Uterus (tissue), 2 donors: ENCODE measurements around the gene DNAJC9.

Experiments used
- CTCF ChIP-seq, 4 experiments: fragments of 200-600 bp in 2 of 4; fragments of 450-650 bp in 2 of 4; sonication (generic) in 2 of 4; IDR thresholded peaks; one replicate each; pipeline ENCODE4 v1.5.1; 2016 to 2019; ENCODE audit warnings: antibody characterized with exemption in 4 of 4, mild to moderate bottlenecking in 2 of 4, moderate library complexity in 1 of 4
- POLR2A ChIP-seq, 2 donors: fragments of 450-650 bp; IDR thresholded peaks; one replicate each; pipeline ENCODE4 v1.6.1; 2016; ENCODE audit warnings: antibody characterized with exemption in 2 of 2, mild to moderate bottlenecking in 1 of 2, moderate library complexity in 1 of 2

- TF ChIP-seq CTCF (IDR thresholded peaks at IDR 0.05) (no peak), POLR2A (IDR thresholded peaks at IDR 0.05) (no peak)
Measured at GRCh38 chr10:73225518-73225917, 21.5 kb downstream of the DNAJC9 start.
